Head of caudate nucleus (tissue), 42 donors: ENCODE results near the gene DHDH.

Experiments used
- DNase-seq, 42 donors: peaks; one replicate each; pipeline versions ENCODE4 v3.0.0 to v3.0.0-alpha.2; 2020 to 2021; ENCODE audit warnings: mixed read lengths in 7 of 42
- intact Hi-C: fragments of 100-400 bp; cut with DNase I; formaldehyde crosslinking; loops from one replicate; pipeline ENCODE4 v1.15.0; 2022

Gene DHDH

DNA sequence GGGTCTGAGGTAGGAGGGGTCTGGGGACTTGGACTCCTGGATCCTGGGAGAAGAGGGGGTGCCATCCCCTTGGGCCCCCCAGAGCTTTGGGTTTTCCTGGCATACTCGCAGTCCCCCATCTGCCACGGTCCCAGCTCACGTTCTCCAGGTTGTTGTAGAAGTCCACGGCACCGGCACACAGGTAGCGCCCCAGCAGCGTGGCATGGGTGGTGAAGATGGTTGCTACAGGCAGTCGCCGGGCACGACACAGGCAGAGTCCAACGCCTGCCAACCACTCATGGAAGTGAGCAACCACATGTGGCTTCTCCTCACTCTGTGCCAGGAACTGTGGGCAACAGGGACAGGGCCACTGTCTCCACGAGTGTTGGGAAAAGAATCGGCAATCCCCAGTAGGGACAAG, 52.2 kb downstream of the DHDH start:
- intact Hi-C loops = no loop called here
- no peak for DNase-seq

DNA sequence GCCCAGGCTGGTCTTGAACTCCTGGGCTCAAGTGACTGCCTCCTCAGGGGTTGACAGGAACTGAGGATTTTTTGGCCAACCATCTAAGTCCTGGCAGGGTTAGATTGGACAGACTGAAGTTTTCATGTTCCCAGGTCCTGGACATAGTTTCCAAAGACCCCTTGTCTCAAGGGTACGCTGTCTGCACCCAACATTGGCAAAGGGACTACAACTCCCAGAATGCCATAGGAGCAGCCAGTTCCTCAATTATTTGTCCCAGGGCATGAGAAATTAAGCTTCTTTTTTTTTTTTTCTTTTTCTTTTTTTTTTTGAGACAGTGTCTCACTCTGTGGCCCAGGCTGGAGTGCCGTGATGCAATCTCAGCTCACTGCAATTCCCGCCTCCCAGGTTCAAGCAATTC, 52.7 kb downstream of the DHDH start:
- DNase-seq = no peak
- intact Hi-C loops = no loop called here

DNA sequence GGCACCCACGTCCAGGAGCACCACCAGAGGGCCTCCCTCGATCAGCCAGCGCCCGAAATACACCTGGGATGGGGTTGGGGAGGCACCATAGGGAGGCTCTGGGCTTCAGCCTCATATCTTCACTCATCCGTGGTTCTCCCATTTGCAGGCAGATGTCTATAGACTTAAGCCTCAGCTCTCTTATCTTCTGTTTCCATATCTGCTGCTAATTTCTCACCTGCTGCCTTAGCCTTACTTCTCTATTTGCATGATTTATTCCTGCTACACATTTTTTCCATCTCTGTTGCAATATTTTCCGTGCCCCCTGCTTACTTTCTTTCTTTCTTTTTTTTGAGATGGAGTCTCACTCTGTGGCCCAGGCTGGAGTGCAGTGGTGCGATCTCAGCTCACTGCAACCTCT, 53.8 kb downstream of the DHDH start:
- no peak for DNase-seq
- intact Hi-C loops = no loop called here

DNA sequence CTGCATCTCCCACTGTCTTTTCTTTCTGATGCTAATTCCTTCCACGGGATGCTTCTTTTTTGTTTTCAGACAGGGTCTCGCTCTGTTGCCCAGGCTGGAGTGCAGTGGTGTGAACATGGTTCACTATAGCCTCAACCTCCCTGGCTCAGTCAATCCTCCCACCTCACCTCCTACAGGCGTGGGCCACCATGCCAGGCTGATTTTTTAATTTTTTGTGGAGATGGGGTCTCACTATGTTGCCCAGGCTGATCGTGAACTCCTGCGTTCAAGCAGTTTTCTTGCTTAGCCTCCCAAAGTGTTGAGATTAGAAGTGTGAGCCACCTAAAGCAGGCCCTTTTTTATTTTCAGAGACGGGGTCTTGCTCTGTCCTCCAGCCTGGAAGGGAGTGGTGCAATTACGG, 54.8 kb downstream of the DHDH start:
- intact Hi-C loops = no loop called here
- DNase-seq = no peak

DNA sequence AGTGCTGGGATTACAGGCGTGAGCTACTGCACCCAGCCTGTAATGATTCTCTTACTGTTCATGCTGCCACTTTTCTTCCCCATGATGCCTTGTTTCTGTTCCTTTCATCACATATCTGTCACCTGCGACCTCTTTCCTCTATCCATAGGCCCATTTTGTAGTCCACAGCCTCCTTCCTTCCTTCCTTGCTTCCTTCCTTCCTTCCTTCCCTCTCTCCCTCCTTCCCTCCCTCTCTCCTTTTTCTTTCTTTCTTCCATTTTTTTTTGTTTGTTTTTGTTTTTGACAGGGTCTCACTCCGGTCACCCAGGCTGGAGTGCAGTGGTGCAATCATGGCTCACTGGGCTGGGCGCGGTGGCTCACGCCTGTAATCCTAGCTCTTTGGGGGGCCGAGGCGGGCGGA, 55.4 kb downstream of the DHDH start:
- intact Hi-C loops = no loop called here

DNA sequence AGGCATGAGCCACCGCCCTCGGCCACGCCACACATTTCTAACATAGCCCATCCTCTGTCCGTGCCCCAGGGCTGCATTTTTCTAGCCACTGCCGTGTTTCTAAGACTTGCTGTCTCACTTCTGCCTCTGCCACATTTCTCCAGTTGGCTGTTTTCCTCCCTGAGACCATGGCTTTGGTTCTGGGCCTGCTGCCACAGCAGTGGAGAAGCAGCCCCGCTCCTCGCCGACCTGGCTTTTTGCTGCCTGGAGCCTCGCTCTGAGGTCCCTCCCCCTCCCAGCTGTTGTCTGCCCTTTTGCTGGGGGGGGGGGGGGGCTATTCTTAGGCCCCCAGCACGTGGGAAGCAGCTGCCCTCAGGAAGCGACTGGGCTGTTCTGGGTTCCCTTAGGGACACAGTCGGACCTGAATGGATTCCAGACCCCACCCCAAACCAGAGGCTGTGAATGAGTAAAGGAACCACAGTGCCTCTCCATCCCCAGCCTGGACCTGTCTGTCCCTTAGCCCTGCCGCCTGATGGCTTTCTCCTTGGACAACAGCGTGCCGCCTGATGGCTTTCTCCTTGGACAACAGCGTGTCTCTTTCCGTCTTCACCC, 56.3 kb downstream of the DHDH start:
- peak in 9 of 42 donors; percentile 11 to 52 (median 28) for DNase-seq
- intact Hi-C loops = no loop called here

More for the DNA sequence above, 55.4 kb downstream of the DHDH start:
- DNase-seq = no peak

DNA sequence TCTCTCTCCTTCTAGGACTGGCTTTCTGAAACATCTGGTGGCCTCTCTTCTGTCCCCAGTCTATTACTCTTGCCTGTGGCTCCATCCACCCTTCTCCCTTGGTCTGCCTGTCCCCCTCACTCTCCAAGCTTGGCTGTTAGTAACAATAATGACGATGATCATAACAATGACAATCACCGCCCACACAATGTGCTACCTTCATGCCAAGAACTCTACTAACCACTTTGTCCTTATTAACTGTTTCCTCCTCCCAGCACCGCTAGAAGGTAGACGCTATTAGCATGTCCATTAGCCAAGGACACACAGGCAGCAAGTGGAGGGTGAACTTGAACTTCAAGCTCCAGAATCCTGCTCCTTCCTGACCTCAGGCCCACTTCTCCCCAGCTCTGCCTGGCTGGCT, 56.9 kb downstream of the DHDH start:
- DNase-seq = no peak
- intact Hi-C loops = no loop called here

DNA sequence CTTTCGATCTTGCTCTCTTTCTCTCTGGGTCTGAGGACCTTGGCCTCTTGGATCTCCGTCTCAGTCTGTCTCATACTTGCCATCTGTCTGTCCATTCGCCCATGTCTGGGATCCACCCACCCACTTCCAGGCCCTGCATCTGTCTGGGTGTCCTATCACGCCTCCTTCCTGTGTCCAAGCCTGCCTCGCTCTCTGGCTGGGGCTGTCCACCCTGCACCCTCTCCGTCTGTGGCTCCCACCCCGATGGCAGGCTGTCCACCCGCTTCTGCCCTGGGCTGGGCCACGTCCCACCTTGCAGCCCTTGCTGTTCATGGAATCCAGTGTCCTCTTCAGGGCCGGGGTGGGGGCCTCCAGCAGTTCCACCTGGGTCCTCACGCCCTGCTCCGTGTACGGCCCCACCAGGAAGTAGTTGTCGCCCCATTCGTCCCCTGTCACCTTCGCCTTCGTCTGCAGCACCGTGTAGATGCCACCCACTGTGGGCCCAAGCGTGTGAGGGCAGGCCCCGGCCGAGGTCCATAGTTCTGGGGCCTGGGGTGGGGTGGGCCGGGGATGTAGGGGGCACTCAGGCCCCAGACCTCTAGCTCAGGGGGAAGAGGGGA, 57.6 kb downstream of the DHDH start:
- intact Hi-C loops = no loop called here
- no peak for DNase-seq

DNA sequence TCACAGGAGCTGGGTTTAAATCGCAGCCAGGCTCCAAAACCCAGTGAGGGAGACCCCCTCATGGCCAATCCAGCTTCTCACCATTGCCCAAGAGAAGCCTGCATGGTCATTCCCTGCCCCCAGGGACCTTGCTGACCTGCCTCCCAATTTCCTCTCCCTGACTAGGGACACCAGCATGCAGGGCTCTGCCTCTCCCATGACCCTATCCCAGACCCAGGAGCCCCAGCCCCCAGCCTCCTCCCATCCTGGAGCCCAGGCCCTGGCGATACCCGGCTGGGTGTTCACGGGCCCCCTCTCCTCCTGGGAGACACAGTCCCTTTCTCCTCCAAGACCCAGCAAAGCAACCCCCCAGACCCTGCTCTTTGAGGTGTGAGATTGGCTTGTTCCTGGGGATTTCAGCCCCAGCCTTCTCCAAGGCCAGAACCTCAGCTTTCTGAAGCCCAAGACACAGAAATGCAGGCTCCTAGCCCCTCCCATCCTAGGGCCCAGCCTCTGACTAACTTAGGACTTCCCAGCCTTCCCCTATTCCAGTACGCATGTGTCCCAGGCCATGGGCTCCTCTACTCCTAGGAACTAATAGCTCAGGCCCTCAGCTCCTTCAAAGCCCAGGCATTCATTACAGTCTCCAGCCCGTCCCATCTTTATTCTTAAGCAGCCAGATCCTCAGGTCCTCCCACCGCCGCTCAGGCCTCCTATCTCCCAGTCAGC, 58.5 kb downstream of the DHDH start:
- peak in 30 of 42 donors; percentile 25 to 79 (median 42) for DNase-seq
- intact Hi-C loops = no loop called here

DNA sequence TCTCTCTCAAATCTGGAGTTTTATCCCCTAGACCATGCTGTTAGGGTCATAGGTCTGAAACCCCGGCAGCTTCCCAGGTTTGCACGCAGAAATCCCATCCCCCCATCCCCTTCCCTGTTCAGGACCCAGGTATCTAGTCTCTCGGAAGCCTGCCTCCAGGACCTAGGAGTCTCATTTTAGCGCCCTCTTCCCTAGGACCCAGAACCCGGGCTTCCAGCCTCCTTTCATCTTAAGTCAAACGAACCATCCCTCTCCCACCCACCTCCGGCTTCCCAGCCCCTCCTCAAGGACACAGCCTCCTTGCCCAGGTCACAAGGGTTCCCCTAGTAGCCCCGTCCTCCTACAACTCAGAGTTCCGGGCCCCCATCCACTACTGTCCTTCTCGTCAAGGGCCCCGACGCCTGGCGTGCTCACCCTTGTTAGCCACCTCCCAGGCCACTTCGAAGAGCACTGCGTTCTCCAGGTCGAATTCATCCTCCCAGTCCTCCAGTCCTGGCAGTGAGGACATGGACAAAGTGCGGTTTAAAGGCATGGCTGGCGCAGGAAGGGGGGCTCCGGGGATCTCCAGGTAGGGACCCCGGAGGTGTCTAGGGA, 59.2 kb downstream of the DHDH start:
- DNase-seq = peak in 24 of 42 donors; percentile 8 to 53 (median 28)
- intact Hi-C loops = no loop called here

DNA sequence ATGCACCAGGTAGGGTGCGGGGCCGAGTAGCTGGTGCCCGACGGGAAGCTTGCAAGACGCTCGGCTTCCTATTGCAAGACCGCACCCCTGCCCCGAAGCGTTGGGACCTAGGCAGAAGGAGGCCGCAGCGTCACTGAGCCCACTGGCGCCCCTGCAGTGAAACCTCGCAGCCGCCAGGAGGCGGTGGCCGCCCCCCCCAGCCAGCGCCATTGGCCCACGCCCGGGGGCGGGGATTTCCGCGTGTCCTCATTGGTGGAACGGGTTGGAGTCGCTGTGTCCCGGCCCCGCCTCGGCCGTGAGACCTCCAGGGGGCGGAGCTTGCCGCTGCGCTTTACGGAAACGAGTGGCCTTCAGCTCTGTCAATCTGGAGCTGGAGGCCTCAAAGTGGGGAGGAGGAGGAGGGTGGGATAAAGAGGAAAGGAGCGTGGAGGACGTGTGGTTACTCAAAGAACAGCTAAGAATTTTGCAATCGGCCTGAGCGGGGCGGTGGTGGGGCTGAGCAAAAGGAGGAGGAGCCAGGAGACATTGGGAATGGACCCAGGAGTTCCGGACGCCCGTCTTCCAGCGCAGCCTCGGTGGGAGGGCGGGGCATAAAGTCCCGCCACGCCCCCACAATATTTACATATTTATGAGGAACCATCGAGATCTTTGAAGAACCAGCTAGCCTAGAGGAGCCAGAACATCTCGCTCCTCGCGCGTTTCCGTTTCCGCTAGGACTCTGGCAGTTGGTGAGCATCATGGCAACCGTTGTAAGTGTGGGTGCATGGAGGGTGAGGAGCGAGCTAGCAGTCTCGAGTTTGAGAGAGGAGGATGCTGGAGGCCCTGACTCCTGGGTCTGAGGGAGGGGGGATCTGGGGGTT, 59.9 kb downstream of the DHDH start, which contains the start of the genes GYS1 and RUVBL2:
GYS1 (minus strand) TSS at position 135 of the 860 bp plus-strand sequence. CDS start 197 bp downstream, outside the sequence.
RUVBL2 (plus strand) TSS at position 713 of the 860 bp plus-strand sequence; CDS start at position 738, 25 bp downstream.
- intact Hi-C loops = no loop called here
- peak; percentile 98 to 100 (median 100) for DNase-seq

DNA sequence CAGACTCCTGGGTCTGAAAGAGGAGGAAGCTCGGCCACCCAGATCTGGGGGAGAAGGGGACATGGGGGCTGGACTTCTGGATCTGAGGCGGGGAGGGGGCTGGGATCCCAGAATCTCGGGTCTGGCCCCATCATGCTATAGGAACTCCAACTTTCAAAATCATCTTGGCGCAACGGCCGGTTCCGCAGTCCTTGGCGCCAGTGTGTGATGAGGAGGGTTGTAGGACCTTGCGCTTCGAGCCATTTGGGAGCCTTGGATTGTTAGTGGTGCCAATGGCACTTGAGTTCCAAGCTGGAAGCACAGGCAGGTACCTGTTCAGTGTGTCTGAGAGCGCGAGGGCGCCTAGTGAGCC, 60.5 kb downstream of the DHDH start:
- peak in 5 of 42 donors; percentile 12 to 36 (median 22) for DNase-seq
- intact Hi-C loops = no loop called here
